Effector CD8-positive, alpha-beta T cell (primary cell): Measurements from ENCODE around the gene WNT2.
"Not testable (repeated sequence)": the region's sequence is repeated elsewhere in the genome, so short reads cannot be mapped to it uniquely, and the experiment has no call there.

Source experiments
- DNase-seq: peaks from one replicate; lab custom pipeline; 2025; lab: John Stamatoyannopoulos, UW

Gene WNT2

GRCh38 chr7:117308891-117309290 lies 14.0 kb downstream of the WNT2 start:
- DNase-seq: no peak

DNA sequence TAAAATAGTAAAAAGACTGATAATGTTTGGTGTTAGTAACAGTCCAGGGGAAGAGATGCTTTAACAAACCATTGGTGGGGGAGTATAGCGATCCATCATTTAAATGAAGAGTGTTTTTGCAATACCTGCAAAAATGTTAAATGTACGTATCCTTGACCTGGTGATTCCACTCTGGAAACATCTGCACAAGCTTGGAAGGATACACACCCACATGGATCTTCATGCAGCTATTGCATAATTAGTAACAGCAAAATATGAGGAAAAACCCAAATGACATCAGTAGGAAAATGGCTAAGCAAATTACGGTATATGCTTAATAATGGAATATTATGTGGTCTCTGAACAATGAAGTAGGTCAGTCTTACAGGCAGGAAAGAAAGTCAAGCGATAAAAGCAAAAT lies 20.5 kb downstream of the WNT2 start:
- DNase-seq: no peak

GRCh38 chr7:117300506-117300905 lies 22.4 kb downstream of the WNT2 start:
- not testable (repeated sequence) for DNase-seq

GRCh38 chr7:117297606-117298005 lies 25.3 kb downstream of the WNT2 start:
- no peak for DNase-seq

GRCh38 chr7:117296066-117296465 lies 26.8 kb downstream of the WNT2 start:
- DNase-seq: no peak

GRCh38 chr7:117285826-117286225 lies 37.0 kb downstream of the WNT2 start:
- DNase-seq: no peak

DNA sequence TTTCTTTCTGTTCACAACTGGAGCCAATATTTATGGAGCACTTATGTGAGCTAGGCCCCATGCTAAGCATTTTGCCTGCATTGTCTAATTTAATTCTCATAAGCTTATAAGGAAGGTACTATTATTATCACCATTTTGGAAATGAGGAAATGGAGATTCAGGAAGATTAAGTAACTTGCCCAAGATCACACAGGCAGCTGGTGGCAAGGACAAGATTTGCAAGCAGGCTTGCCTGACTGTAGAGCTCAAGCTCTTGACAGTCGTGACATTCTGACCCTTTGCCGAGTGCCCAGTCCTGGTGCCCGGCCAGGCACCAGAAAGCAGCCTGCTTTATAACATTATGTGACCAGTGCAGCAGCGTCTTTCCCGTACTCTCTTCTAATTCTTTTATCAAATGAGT lies 38.2 kb downstream of the WNT2 start:
- DNase-seq: no peak

- no peak for DNase-seq
Observed at GRCh38 chr7:117283779-117284178, 39.1 kb downstream of the WNT2 start.

GRCh38 chr7:117283371-117283770 lies 39.5 kb downstream of the WNT2 start:
- no peak for DNase-seq

- no peak for DNase-seq
Observed at GRCh38 chr7:117282239-117282812, 40.5 kb downstream of the WNT2 start.

GRCh38 chr7:117281562-117281961 lies 41.3 kb downstream of the WNT2 start:
- no peak for DNase-seq

DNA sequence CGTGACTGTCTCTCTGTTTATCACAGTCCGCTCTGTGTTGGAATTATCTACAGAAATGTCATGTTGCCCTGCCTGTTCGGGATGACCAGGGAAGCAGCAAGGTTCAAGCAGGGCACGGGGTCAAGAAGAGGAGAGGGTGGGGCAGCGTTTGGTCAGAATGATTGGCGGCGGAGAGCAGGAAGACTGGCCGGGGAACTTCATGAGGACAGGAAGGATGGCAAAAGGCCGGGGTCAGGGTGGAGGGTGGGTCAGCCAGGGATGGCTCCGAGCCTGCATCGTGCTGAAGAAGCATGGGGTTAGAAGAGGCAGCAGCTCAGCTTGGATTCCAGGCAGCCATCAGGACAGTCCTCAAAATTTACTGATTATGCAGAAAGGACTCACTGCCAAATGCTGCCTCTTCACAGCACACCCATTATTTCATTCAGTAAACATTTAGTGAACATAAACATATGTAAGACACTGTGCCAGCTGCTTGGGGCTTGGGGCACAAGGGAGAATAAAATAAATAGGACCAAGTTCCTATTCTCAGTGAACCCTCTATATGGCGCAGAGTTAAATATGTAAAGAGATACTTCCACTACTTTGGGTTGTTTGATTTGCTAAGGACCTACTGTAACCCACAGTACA lies 42.8 kb downstream of the WNT2 start:
- no peak for DNase-seq

- DNase-seq: no peak
Observed at GRCh38 chr7:117279203-117279602, 43.7 kb downstream of the WNT2 start.

DNA sequence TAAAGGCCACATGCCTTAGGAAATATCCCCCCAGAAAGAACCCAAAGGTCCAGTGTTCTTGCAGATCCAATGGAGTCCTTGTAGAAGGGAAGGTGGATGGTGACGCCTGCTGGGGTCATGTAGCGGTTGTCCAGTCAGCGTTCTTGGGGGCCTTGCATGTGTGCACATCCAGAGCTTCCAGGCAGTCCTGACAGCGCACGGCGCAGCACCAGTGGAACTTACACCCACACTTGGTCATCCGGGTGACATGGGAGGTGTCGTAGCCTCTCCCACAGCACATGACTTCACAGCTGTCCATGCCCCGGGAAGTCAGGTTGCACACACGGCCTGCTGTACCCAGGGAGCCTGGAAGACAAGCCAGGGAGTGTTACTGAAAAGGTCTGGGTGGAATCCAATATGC lies 44.8 kb downstream of the WNT2 start:
- DNase-seq: no peak

DNA sequence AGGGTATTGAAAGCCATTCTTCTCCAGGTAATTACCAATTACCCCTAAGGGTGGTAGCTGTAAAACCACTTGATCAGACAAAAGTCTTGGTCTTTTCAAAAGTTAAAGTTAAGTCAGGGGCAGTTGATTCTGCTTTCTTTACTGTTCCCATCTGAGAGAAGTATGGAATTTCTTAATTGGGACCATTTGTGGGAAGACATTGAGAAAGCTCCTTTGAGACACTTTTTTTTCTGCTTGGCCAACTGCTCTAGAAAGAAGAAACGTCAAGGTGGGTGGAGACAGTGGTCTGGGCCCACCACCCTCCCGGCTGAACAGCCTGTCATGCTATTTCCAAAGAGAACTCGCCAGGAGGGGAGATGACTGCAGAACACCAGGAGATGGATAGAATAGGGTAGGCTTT lies 45.3 kb downstream of the WNT2 start:
- DNase-seq: no peak

GRCh38 chr7:117274951-117275350 lies 47.9 kb downstream of the WNT2 start:
- DNase-seq: no peak

- DNase-seq: no peak
Observed at GRCh38 chr7:117273814-117274225, 49.0 kb downstream of the WNT2 start.

DNA sequence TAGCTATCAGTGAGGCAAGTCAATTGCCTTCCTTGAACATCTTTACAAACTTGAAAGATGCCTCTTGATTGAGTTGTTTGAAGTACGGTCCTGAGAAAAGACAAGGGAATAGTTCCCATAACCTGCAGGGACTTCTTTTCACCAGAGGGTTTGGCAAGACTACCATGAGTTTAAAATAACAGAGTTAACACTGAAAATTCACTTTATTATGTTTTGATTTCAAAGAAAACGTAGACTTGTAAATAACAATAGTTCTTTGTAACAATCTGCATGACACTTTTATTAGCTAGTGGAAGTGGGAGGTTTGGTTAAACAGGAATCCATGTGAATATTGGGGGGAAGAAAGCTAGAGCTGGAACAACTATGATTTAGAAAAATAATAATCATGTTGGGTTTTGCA lies 49.5 kb downstream of the WNT2 start:
- DNase-seq: no peak

- DNase-seq: no peak
Observed at GRCh38 chr7:117272017-117272759, 50.7 kb downstream of the WNT2 start.

GRCh38 chr7:117271566-117271965 lies 51.3 kb downstream of the WNT2 start:
- DNase-seq: no peak

- DNase-seq: no peak
Observed at GRCh38 chr7:117270371-117270770, 52.5 kb downstream of the WNT2 start.

GRCh38 chr7:117269886-117270285 lies 53.0 kb downstream of the WNT2 start:
- no peak for DNase-seq

- no peak for DNase-seq
Observed at GRCh38 chr7:117269417-117269816, 53.4 kb downstream of the WNT2 start.
